ENCODE measurements around the gene CACYBP. TPM values are rescaled to one million over a fixed set of nuclear protein-coding genes. Genes with fewer than 3 reads are reported as not detected.

The CACYBP gene
- total and polyA plus RNA-seq, 2 donors (not counting 3 experiments of a cell fraction or from before 2014, with no cell fraction given), result 29.5 to 149 TPM

- ChIA-PET CTCF (interaction anchor here (3.6 kb wide), 1 partner anchor 11 kb away, joined by 16 read pairs; no protein-coding TSS in a partner anchor), POLR2A (no interaction called here)
- intact Hi-C loops (cut with micrococcal nuclease) (no loop called here), dilution Hi-C loops (cut with MboI; ENCODE audit: extremely low pct_ligation_motif_present, low sequenced_read_pairs) (no loop called here)
- Histone ChIP-seq H3K4me3 (replicated peaks in 1 of 3; ENCODE audit: insufficient read depth in 1 of 3, low read depth in 1 of 3, low read length in 3 of 3) (no peak overlapping the region), H2AFZ (ENCODE audit: low read depth, low read length) (no peak overlapping the region), H3K36me3 (ENCODE audit: control insufficient read depth in 2 of 2, extremely low read depth in 1 of 2, insufficient read depth in 2 of 2, low read length in 2 of 2) (no peaks in the 10 kb centered on the region), H3K27ac (ENCODE audit: insufficient read depth, low read depth, low read length) (no peak overlapping the region), H3K9ac (replicated peaks; ENCODE audit: extremely low read depth, insufficient read depth, low read length) (no peak overlapping the region), H3K27me3 (ENCODE audit: control insufficient read depth in 2 of 2, insufficient read depth in 2 of 2, low read length in 2 of 2) (no peaks in the 10 kb centered on the region), H4K20me1 (replicated peaks; ENCODE audit: control insufficient read depth, extremely low read depth, insufficient read depth, low read length) (no peaks in the 10 kb centered on the region), H3K79me2 (ENCODE audit: control insufficient read depth, insufficient read depth, low read length) (no peaks in the 10 kb centered on the region), H3K9me3 (replicated peaks; ENCODE audit: control insufficient read depth, insufficient read depth, low read length) (no peaks in the 10 kb centered on the region), H3K4me2 (ENCODE audit: insufficient read depth, low read length) (no peak overlapping the region), H3K9me1 (replicated peaks; ENCODE audit: control insufficient read depth, extremely low read depth, insufficient read depth, low read length) (no peaks in the 10 kb centered on the region), H3K4me1 (ENCODE audit: control insufficient read depth, extremely low read depth, insufficient read depth, low read length) (no peaks in the 10 kb centered on the region)
- DNase-seq (ENCODE audit: low read depth, low spot score) (no peak), FAIRE-seq (no peak)
- TF ChIP-seq MAX (IDR thresholded peaks at IDR 0.05; ENCODE audit: insufficient read depth, insufficient read length) (no peak), JUN (IDR thresholded peaks at IDR 0.05; ENCODE audit: borderline replicate concordance, insufficient read depth, insufficient read length, low read depth) (no peak), FOS (IDR thresholded peaks at IDR 0.05; ENCODE audit: borderline replicate concordance, insufficient read depth, low read length) (no peak), EZH2 (IDR thresholded peaks at IDR 0.05; ENCODE audit: borderline replicate concordance, low read depth, low read length, severe bottlenecking) (no peak), CTCF (IDR thresholded peaks at IDR 0.05; ENCODE audit: extremely low read depth in 1 of 2, insufficient read depth in 1 of 2, low read depth in 1 of 2, low read length in 2 of 2) (no peak), MYC (IDR thresholded peaks at IDR 0.05; ENCODE audit: low read depth, low read length) (no peak), GATA2 (IDR thresholded peaks at IDR 0.05; ENCODE audit: insufficient read depth, insufficient read length, low read depth, low read length) (no peak), POLR2A (IDR thresholded peaks at IDR 0.05; ENCODE audit: low read depth, low read length) (no peak), POLR2AphosphoS5 (IDR thresholded peaks at IDR 0.05; ENCODE audit: insufficient read depth, low read depth, low read length) (no peak)
- BruUV-seq (replicated peaks), result no TSS peak
Measured at GRCh38 chr1:175040324-175040879, 40.7 kb downstream of the CACYBP start.
